ENCODE results near the gene FGF8.

FGF8 gene

GRCh38 chr10:101781984-101782810 lies 6.3 kb upstream of the FGF8 start:
- no peak for DNase-seq

- DNase-seq: no peak
These were observed 5.7 kb upstream of the FGF8 start for GRCh38 chr10:101781655-101781983.

GRCh38 chr10:101780818-101781654 lies 5.1 kb upstream of the FGF8 start:
- peak; percentile 49 for DNase-seq

- no peak for DNase-seq
These were observed 4.4 kb upstream of the FGF8 start for GRCh38 chr10:101780187-101780817.

- DNase-seq: no peak
These were observed 3.8 kb upstream of the FGF8 start for GRCh38 chr10:101779544-101780186.

- DNase-seq: peak; percentile 52
These were observed 3.0 kb upstream of the FGF8 start for GRCh38 chr10:101778781-101779543.

- no peak for DNase-seq
These were observed 2.4 kb upstream of the FGF8 start for GRCh38 chr10:101778151-101778780.

- DNase-seq: no peak
These were observed 1.8 kb upstream of the FGF8 start for GRCh38 chr10:101777619-101778145.

- DNase-seq: no peak
These were observed 375 bp upstream of the FGF8 start for GRCh38 chr10:101776161-101776817.

- no peak for DNase-seq
These were observed 1.2 kb downstream of the FGF8 start for GRCh38 chr10:101774589-101775272.

- no peak for DNase-seq
These were observed 1.9 kb downstream of the FGF8 start for GRCh38 chr10:101773923-101774588.

- no peak for DNase-seq
These were observed 2.8 kb downstream of the FGF8 start for GRCh38 chr10:101772895-101773761.

- no peak for DNase-seq
These were observed 3.7 kb downstream of the FGF8 start for GRCh38 chr10:101772017-101772894.

- no peak for DNase-seq
These were observed 4.5 kb downstream of the FGF8 start for GRCh38 chr10:101771380-101771779.

GRCh38 chr10:101770331-101771215 lies 5.3 kb downstream of the FGF8 start:
- DNase-seq: no peak

- DNase-seq: no peak
These were observed 6.3 kb downstream of the FGF8 start for GRCh38 chr10:101769541-101770180.

All from NCI-H146 (cell line).